GM03348 (cell line): ENCODE measurements around the gene TMEM61.
"Not testable (repeated sequence)": the region's sequence is repeated elsewhere in the genome, so short reads cannot be mapped to it uniquely, and the experiment has no call there.

Experiments
- DNase-seq: peaks from one replicate; pipeline ENCODE4 v3.0.0; 2012; ENCODE audit warnings: low spot score

TMEM61 gene

GRCh38 chr1:55001311-55001710, 20.9 kb downstream of the TMEM61 start:
- DNase-seq: no peak

GRCh38 chr1:55002686-55003085, 22.3 kb downstream of the TMEM61 start:
- DNase-seq: no peak

GRCh38 chr1:55005351-55006140, 25.1 kb downstream of the TMEM61 start:
- DNase-seq: no peak

GRCh38 chr1:55006931-55007330, 26.5 kb downstream of the TMEM61 start:
- no peak for DNase-seq

GRCh38 chr1:55007625-55008024, 27.2 kb downstream of the TMEM61 start:
- peak; percentile 87 for DNase-seq

GRCh38 chr1:55010194-55010886, 29.9 kb downstream of the TMEM61 start:
- DNase-seq: no peak

- DNase-seq: no peak
Observed at GRCh38 chr1:55010887-55011217, 30.4 kb downstream of the TMEM61 start.

- no peak for DNase-seq
Observed at GRCh38 chr1:55012661-55013060, 32.2 kb downstream of the TMEM61 start.

- no peak for DNase-seq
Observed at GRCh38 chr1:55015123-55015522, 34.7 kb downstream of the TMEM61 start.

- DNase-seq: peak; percentile 33
Observed at GRCh38 chr1:55015731-55016620, 35.5 kb downstream of the TMEM61 start.

GRCh38 chr1:55018395-55018794, 38.0 kb downstream of the TMEM61 start:
- no peak for DNase-seq

- peak; percentile 95 for DNase-seq
Observed at GRCh38 chr1:55021942-55022546, 41.6 kb downstream of the TMEM61 start.

GRCh38 chr1:55024163-55024562, 43.7 kb downstream of the TMEM61 start:
- not testable (repeated sequence) for DNase-seq

GRCh38 chr1:55026682-55027081, 46.3 kb downstream of the TMEM61 start:
- DNase-seq: not testable (repeated sequence)

- DNase-seq: not testable (repeated sequence)
Observed at GRCh38 chr1:55031098-55031497, 50.7 kb downstream of the TMEM61 start.

- DNase-seq: no peak
Observed at GRCh38 chr1:55033265-55033614, 52.8 kb downstream of the TMEM61 start.

- DNase-seq: peak; percentile 27
Observed at GRCh38 chr1:55034476-55035133, 54.2 kb downstream of the TMEM61 start.

GRCh38 chr1:55035904-55036303, 55.5 kb downstream of the TMEM61 start:
- no peak for DNase-seq

GRCh38 chr1:55037733-55038551, 57.5 kb downstream of the TMEM61 start:
- no peak for DNase-seq

GRCh38 chr1:55038552-55038838, 58.1 kb downstream of the TMEM61 start:
- DNase-seq: no peak

GRCh38 chr1:55038974-55039341, 58.5 kb downstream of the TMEM61 start:
- no peak for DNase-seq
